ENCODE measurements around the gene PLCH1. TPM values are rescaled to one million over a fixed set of nuclear protein-coding genes. Genes with fewer than 3 reads are reported as not detected.

PLCH1 gene
- total RNA-seq, 3 donors from 2014 or later = 0.03 to 0.08 TPM; not detected in 1

- Mint-ChIP-seq H3K9me3 (no peaks in the 10 kb centered on the region), H3K27me3 (ENCODE audit: low read depth) (peaks cover 2% of the 10 kb centered on the region)
Measured at GRCh38 chr3:155331078-155331477, 413.8 kb downstream of the PLCH1 start.

DNA sequence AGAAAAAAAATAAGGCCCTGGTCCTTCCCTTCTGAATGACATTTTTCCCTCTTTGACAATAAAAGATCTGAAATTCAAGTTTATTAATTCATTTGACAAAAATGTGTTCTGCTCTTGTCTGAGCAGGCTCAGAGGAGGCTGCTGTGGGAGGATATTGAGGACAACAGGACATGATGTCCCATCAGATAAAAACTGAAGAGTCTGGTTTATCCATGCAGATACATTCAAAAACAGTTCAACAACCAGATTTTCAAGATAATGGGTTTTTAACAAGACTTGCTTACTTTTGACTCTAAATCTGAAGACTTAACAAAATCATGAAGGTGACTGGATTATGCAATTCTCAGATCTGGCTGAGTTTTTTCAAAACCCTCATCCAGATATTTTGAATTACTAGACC is 414.5 kb downstream of the PLCH1 start:
- no peak overlapping the region for H3K4me3 Mint-ChIP-seq
- no peaks in the 10 kb centered on the region for H3K9me3 Mint-ChIP-seq
- DNase-seq (no peak), ATAC-seq (no peak)
- H3K4me1 Mint-ChIP-seq (ENCODE audit: low read depth) = peaks cover 3% of the 10 kb centered on the region
- H3K36me3 Mint-ChIP-seq (ENCODE audit: insufficient read depth) = no peaks in the 10 kb centered on the region
- no peaks in the 10 kb centered on the region for H3K27me3 Mint-ChIP-seq (ENCODE audit: low read depth)

More at GRCh38 chr3:155331078-155331477, 413.8 kb downstream of the PLCH1 start:
- H3K36me3 Mint-ChIP-seq (ENCODE audit: insufficient read depth) = no peaks in the 10 kb centered on the region
- DNase-seq (no peak), ATAC-seq (no peak)
- peaks cover 5% of the 10 kb centered on the region for H3K4me1 Mint-ChIP-seq (ENCODE audit: low read depth)
- H3K4me3 Mint-ChIP-seq = no peak overlapping the region

DNA sequence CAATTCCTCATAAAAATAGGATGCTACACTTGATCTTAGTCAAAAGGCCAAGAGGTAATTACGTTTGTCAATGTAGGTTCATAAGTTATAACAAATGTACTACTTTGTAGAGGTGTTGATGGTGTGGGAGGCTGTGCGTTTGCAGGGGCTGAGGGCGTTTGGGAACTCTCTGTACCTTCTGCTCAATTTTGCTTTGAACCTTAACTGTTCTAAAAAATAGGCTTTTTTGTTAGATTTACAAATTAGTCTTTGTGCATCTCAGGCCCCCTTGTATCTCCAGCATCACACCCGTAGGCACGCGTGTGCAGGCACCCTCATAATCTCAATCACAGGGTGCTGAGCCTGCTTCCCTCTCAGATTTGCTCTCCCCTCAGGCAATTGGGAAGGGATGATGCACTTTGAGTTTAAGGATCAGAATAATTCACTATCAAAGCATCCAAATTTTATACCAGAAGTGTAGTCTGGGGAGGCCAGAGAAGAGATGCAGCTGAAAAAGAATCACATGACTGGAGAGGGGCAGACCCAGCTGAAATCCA is 415.3 kb downstream of the PLCH1 start:
- ATAC-seq (no peak), DNase-seq (no peak)
- Mint-ChIP-seq H3K4me3 (no peak overlapping the region), H3K4me1 (ENCODE audit: low read depth) (no peaks in the 10 kb centered on the region), H3K36me3 (ENCODE audit: insufficient read depth) (no peaks in the 10 kb centered on the region), H3K27me3 (ENCODE audit: low read depth) (no peaks in the 10 kb centered on the region), H3K9me3 (no peaks in the 10 kb centered on the region)

DNA sequence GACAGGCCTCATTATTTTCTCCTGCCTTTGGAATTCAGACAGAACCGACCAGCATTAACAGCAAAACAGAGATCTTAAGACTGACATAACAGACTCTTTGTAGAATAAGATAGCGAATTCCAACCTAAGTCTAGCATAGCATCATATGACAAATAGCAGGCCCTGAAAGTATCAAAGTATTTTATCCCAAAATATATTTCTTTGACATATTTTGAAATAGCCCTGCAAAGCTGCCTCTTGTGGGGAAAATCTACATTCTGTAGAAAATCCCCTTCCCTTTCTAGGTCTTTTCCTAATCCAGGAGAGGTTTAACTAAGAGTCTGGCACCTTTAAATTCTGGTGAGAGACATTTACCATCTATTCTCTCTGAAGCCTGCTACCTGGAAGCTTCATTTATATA is 417.0 kb downstream of the PLCH1 start:
- Mint-ChIP-seq H3K4me1 (ENCODE audit: low read depth) (no peaks in the 10 kb centered on the region), H3K4me3 (no peak overlapping the region), H3K9me3 (no peaks in the 10 kb centered on the region), H3K36me3 (ENCODE audit: insufficient read depth) (no peaks in the 10 kb centered on the region), H3K27me3 (ENCODE audit: low read depth) (no peaks in the 10 kb centered on the region)
- no peak for ATAC-seq
- DNase-seq = no peak

DNA sequence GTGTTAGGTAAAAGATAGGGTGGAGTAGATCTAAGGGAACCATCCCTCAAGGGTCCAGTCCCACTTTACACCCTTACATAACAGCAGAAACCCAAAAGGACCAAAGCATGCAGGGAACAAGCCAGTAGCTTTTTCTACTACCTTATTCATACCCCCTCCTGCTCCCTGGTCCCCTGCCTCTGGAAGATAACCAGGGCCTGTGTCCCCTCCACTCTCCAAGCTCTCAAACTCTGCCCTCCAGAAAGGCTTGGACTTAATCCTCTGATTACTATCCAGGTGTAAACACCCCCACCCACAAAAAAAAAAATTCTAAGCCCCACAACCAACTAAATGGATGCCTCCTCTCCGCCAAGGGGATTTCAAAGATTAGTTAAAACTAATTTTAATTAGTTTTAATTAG is 417.4 kb downstream of the PLCH1 start:
- Mint-ChIP-seq H3K4me3 (no peak overlapping the region), H3K36me3 (ENCODE audit: insufficient read depth) (no peaks in the 10 kb centered on the region), H3K27me3 (ENCODE audit: low read depth) (no peaks in the 10 kb centered on the region), H3K4me1 (ENCODE audit: low read depth) (no peaks in the 10 kb centered on the region), H3K9me3 (no peaks in the 10 kb centered on the region)
- ATAC-seq (no peak), DNase-seq (no peak)

GRCh38 chr3:155326901-155327300 is 418.0 kb downstream of the PLCH1 start:
- Mint-ChIP-seq H3K36me3 (ENCODE audit: insufficient read depth) (no peaks in the 10 kb centered on the region), H3K9me3 (no peaks in the 10 kb centered on the region), H3K4me3 (no peak overlapping the region), H3K4me1 (ENCODE audit: low read depth) (no peaks in the 10 kb centered on the region), H3K27me3 (ENCODE audit: low read depth) (no peaks in the 10 kb centered on the region)
- no peak for ATAC-seq
- DNase-seq = no peak

DNA sequence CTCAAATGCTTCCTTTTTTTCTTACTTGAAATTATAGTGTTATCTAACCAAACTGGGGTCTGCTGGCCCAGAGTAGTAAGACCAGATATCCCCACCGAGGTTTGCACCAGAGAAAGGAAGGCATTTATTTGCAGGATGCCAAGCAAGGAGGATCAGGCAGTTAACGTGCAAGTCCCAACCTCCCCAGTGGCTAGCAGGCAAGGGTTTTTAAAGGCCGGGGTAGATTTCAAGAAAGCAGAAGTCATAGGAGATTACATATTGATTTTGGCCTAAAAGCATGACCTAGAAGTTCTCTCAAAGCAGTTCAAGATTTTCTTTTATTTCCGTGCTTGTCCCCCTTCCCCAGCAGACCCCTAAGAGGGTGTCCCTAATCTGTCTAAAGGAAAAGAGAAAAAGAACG is 418.6 kb downstream of the PLCH1 start:
- Mint-ChIP-seq H3K9me3 (no peaks in the 10 kb centered on the region), H3K27me3 (ENCODE audit: low read depth) (no peaks in the 10 kb centered on the region), H3K4me3 (no peak overlapping the region), H3K36me3 (ENCODE audit: insufficient read depth) (no peaks in the 10 kb centered on the region), H3K4me1 (ENCODE audit: low read depth) (no peaks in the 10 kb centered on the region)
- no peak for DNase-seq
- ATAC-seq = no peak

Other genes starting within 250 kb of the PLCH1 start
- gene C3orf33, start 61.2 kb upstream of the PLCH1 start, total RNA-seq = 1 to 10 TPM; 2.3 to 2.7 (median 2.7) TPM
- 10 to 100 TPM; 14.8 to 19.7 (median 14.9) TPM for gene SLC33A1, start 109.4 kb upstream of the PLCH1 start, total RNA-seq
- 100 to 1,000 TPM; 109 to 122 (median 118) TPM for gene GMPS, start 125.6 kb upstream of the PLCH1 start, total RNA-seq

Data from activated T-cell treated with anti-CD3 and anti-CD28 coated beads, Interleukin-2, amount 50 U/mL, for 4 hours (primary cell).